Measurements from ENCODE around the gene DNAH17. TPM values are rescaled to one million over a fixed set of nuclear protein-coding genes. Genes with fewer than 3 reads are reported as not detected.
A peak's percentile ranks its signal among the peaks of the same experiment; 100 is the strongest.

DNAH17 gene
- total RNA-seq, 1 experiment from 2014 or later: 0.13 TPM

DNA sequence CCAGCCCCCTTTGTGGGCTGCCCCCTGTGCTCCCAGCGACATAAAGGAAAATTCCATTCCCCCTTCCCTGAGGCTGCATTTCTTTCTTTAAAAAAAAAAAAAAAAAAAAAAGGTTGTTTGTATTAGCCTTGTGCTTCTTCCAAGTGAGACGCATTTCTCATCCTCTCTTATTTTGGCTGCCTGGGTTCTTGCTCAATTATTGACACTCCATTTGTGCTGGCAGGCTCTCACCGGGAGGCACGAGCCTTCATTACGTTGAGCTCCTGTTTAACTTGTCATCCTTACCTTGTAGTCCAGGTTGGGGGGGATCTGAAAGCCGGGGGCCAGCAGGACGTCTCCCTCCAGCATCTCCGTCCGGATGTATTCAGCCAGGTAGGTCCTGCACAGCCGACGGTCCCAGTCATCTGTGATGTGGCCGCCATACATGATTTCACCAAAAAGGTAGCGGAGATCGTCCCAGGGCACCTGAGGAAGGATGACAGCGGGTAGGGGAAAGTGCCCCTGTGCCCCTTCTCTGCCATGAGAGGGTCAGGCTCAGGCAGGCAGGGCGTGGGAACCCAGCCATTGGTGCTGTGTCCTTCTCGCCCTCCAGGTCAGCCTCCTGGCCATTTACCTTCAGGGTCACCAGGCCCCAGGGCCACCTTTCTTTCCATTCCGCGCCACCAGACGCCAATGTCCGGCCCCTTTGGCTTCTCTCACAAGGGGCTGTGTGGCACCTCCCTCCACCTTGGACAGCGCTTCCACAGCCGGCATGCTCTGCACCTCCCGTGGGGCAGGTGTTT, 148.2 kb downstream of the DNAH17 start:
- Histone ChIP-seq H3K4me1 (ENCODE audit: insufficient read depth, low read length) (no peaks in the 10 kb centered on the region; the same call in 1 of the 2 replicates), H3K4me2 (ENCODE audit: insufficient read depth, insufficient read length, low read length) (no peak overlapping the region), H3K79me1 (ENCODE audit: insufficient read depth, low read depth, low read length, poor library complexity, severe bottlenecking) (no peaks in the 10 kb centered on the region), H4K8ac (replicated peaks; ENCODE audit: insufficient read length, low read depth, low read length) (no peak overlapping the region), H2AK5ac (ENCODE audit: insufficient read length, low read length) (no peak overlapping the region), H2BK12ac (ENCODE audit: insufficient read length, low read depth, low read length) (no peak overlapping the region), H2AFZ (ENCODE audit: low read length) (no peak overlapping the region), H3K9me3 (ENCODE audit: control insufficient read depth, low read depth, low read length) (no peaks in the 10 kb centered on the region), H3K18ac (ENCODE audit: insufficient read length, low read depth, low read length) (no peak overlapping the region), H3K14ac (ENCODE audit: insufficient read depth, low read length) (no peak overlapping the region), H4K20me1 (ENCODE audit: control insufficient read depth, insufficient read depth, insufficient read length) (no peaks in the 10 kb centered on the region), H3T11ph (ENCODE audit: low read length) (no peak overlapping the region), H3K79me2 (ENCODE audit: insufficient read depth, low read length) (no peaks in the 10 kb centered on the region), H3K4ac (ENCODE audit: low read depth, low read length) (no peak overlapping the region), H3K27me3 (ENCODE audit: insufficient read depth, low read length) (no peaks in the 10 kb centered on the region), H3K23me2 (ENCODE audit: insufficient read length, low read depth, low read length, poor library complexity, severe bottlenecking) (no peaks in the 10 kb centered on the region), H4K5ac (ENCODE audit: insufficient read length, low read depth, low read length) (no peak overlapping the region), H2BK15ac (ENCODE audit: low read depth, low read length) (no peak overlapping the region), H2BK20ac (ENCODE audit: low read depth, low read length, poor library complexity, severe bottlenecking) (no peak overlapping the region), H2BK120ac (ENCODE audit: low read depth, low read length, poor library complexity, severe bottlenecking) (no peak overlapping the region), H3K56ac (ENCODE audit: insufficient read length, low read depth, low read length) (no peak overlapping the region), H3K9ac (ENCODE audit: extremely low read depth, insufficient read length, low read length) (no peak overlapping the region), H4K91ac (ENCODE audit: insufficient read length, low read depth, low read length) (no peak overlapping the region), H3K27ac (ENCODE audit: insufficient read length, low read depth, low read length) (no peak overlapping the region), H2BK5ac (ENCODE audit: insufficient read length, low read length) (no peak overlapping the region), H3K23ac (ENCODE audit: insufficient read length, low read depth, low read length) (no peak overlapping the region)
- no CpG with 5 or more reads among the region's 24 CpGs for WGBS (ENCODE audit: extremely low coverage, insufficient read length, low lambda C conversion rate)
- no peak overlapping the region for H3K4me3 Mint-ChIP-seq
- peak overlapping the region in 2 of 3 experiments; percentile 44 to 84; a peak in 3 of 7 replicates for H3K27ac Mint-ChIP-seq
- peaks cover 12 to 18% of the 10 kb centered on the region in 2 experiments for H3K4me1 Mint-ChIP-seq
- peaks cover 3% of the 10 kb centered on the region; the same call in 1 of the 2 replicates for H3K27me3 Mint-ChIP-seq (ENCODE audit: low read depth)
- peaks cover 14 to 36% (median 28%) of the 10 kb centered on the region in 3 experiments; a peak in 6 of 7 replicates for H3K36me3 Mint-ChIP-seq (ENCODE audit: insufficient read depth in 1 of 3, low read depth in 3 of 3)
- DNase-seq: no peak
- no peaks in the 10 kb centered on the region for H3K9me3 Mint-ChIP-seq
- TF ChIP-seq, protein P1, sequence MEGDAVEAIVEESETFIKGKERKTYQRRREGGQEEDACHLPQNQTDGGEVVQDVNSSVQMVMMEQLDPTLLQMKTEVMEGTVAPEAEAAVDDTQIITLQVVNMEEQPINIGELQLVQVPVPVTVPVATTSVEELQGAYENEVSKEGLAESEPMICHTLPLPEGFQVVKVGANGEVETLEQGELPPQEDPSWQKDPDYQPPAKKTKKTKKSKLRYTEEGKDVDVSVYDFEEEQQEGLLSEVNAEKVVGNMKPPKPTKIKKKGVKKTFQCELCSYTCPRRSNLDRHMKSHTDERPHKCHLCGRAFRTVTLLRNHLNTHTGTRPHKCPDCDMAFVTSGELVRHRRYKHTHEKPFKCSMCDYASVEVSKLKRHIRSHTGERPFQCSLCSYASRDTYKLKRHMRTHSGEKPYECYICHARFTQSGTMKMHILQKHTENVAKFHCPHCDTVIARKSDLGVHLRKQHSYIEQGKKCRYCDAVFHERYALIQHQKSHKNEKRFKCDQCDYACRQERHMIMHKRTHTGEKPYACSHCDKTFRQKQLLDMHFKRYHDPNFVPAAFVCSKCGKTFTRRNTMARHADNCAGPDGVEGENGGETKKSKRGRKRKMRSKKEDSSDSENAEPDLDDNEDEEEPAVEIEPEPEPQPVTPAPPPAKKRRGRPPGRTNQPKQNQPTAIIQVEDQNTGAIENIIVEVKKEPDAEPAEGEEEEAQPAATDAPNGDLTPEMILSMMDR (conservative IDR thresholded peaks at IDR 0.05): no peak

All from H9 (cell line).